Stimulated activated CD4-positive, alpha-beta T cell treated with anti-CD3 and anti-CD28 coated beads, Interleukin-2, amount 100 ng/mL, for 48 hours (primary cell): ENCODE results near the gene POLE3.
"Not testable (repeated sequence)": the region's sequence is repeated elsewhere in the genome, so short reads cannot be mapped to it uniquely, and the experiment has no call there.

ENCODE experiments used
- DNase-seq, 2 donors: peaks; one replicate each; pipeline ENCODE4 v3.0.0-alpha.2; 2020

Gene POLE3

DNA sequence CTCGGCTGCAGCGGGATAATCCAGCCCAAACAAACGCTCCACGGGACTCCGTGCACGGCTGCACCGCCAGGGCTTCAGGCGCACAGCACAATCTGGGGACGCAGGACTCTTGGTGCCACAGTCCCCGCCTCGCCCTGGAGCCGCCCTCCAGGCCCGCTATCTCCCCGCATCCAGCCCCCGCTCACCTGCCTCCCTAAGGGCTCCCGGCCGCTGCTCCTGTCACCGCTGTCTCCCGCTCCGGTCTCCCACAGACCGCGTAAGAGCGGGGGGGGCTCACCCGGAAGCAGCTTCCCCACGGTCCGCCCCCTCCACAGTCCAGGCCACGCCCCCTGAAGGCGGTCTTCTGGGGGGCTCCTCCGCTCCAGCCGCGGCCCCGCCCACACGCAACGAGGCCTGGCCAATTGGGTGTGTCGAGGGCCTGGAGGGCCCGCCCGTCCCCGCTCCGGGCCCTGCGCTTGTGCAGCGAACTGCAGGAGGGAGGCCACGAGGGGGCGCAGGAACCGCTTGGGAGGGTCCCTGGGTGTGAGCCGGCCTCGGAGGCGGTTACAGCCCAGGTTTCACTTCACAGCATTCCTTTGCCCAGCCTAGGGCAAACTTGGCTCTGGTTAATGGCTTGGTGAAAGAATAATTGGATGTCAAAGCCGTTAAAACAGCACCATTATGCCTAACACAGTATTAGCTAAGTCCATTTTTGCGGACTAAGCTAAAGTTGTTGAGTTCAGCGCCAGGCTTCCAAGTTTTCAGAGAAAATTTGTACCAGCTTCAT lies 9.3 kb downstream of the POLE3 start, which contains the start of gene ALAD:
ALAD (minus strand) TSS at position 258 of the 766 bp plus-strand sequence. CDS start 7,725 bp downstream, outside the sequence.
- peak; percentile 99 for DNase-seq

- no peak for DNase-seq
Measured at GRCh38 chr9:113399646-113400200, 10.8 kb downstream of the POLE3 start.

DNA sequence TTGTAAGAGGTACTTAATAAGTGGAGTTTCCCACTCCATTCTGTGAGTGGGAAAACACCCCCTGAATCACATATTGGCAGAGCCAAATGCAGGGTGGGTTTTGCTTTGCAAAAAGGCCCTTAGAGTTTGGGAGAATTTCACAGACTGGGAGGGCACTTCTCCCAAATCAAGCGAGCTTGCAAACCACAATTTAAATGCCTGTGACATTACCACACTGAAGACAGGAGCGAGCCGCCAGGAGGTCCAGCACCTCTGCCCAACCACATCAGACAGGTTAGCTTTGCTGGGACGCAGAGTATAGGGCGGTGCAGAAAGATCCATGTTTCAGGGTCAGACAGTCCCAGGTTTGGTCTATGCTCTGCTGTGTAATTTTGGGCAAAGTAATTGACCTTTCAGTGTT lies 11.7 kb downstream of the POLE3 start:
- no peak for DNase-seq

- no peak for DNase-seq
Measured at GRCh38 chr9:113397203-113397631, 13.3 kb downstream of the POLE3 start.

- no peak for DNase-seq
Measured at GRCh38 chr9:113395000-113395861, 15.2 kb downstream of the POLE3 start.

DNA sequence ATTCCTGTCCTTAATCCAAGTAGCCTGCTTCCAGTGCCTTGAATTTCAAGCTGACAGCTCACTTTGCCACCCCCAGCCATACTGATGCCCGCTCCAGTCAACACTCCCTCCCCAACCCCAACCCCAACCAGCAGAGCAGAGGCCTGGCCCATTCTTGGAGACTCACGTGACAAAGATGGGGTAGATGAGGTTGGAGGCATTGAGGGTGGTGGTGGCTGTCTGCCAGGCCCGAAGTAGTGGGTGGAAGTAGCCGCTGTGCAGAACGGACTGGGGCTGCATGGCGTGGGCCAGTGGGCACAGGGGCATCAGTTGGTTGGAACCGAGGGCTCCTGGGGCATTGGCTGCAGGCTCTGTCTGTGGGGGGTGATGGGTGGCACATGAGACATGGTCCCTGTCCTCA lies 17.2 kb downstream of the POLE3 start:
- DNase-seq: no peak

DNA sequence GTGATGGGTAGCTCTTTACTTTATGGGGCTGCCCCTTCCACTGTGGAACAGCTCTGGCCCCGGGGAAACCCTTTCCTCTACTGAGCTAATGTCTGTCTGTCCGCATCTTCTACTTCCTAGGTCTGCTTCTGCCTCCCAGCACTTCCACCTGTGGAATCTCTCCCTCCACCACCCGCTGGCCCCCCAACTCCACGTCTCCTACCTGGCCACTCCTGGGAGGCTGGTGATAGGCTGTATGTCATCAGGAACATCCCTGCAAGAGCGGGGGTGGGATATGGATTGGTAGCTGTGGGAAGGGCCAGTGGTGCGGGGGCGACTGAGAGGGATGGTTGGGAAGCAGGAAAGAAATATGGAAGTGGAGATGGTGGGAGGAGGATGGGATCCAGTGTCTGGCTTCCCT lies 18.6 kb downstream of the POLE3 start:
- no peak for DNase-seq

- no peak for DNase-seq
Measured at GRCh38 chr9:113390192-113390960, 20.1 kb downstream of the POLE3 start.

GRCh38 chr9:113389451-113389850 lies 21.0 kb downstream of the POLE3 start:
- no peak for DNase-seq

DNA sequence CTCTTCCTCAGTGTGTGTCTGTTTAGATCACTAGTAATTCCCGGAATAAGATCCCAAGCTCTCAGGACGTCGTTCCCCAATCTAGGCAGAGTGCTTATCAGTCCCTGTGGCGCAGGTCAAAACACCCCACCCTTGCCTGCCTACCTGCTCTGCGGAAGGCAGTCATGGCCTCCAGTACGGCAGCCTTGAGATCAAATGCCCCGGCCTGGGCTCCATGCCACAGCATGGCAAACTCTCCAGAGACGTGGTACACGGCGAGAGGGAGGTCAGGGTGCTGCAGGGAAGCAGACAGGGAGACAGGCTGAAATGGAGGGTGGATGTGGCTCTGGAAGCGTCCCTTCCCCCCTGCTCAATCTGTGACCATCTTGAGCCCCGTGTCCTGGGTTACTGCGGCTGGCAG lies 21.6 kb downstream of the POLE3 start:
- DNase-seq: no peak

DNA sequence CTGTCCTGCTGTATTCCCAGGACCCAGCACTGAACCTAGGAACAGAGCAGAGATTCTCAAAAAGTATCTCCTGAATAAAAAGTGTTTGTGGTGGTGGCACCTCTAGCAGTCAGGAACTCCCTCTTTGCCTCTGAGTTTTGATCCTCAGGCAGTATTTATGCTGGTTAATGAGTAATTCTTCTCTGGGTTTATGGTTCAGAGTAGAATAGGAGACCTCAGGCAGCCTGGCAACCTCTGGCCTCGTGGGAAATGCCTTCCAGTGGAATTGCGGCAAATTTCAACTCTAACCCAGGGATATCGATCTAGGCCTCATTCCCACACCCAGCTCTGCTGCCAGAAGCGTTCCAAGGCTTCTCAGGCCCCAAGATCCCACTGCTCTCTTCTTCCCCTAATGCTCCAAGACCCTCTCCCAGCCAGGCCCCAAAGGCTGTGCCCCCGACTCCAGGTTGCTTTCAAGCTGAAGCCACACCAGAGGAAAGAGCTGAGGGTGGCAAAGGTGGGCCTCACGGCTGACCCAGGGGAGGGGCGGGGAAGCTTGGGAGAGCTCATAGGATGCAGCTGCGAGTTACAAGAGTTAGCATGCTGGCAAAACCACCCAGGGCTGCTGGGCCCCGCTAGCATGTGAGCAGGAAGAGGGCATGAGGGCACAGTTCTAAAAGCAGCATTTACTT lies 22.8 kb downstream of the POLE3 start:
- no peak for DNase-seq

DNA sequence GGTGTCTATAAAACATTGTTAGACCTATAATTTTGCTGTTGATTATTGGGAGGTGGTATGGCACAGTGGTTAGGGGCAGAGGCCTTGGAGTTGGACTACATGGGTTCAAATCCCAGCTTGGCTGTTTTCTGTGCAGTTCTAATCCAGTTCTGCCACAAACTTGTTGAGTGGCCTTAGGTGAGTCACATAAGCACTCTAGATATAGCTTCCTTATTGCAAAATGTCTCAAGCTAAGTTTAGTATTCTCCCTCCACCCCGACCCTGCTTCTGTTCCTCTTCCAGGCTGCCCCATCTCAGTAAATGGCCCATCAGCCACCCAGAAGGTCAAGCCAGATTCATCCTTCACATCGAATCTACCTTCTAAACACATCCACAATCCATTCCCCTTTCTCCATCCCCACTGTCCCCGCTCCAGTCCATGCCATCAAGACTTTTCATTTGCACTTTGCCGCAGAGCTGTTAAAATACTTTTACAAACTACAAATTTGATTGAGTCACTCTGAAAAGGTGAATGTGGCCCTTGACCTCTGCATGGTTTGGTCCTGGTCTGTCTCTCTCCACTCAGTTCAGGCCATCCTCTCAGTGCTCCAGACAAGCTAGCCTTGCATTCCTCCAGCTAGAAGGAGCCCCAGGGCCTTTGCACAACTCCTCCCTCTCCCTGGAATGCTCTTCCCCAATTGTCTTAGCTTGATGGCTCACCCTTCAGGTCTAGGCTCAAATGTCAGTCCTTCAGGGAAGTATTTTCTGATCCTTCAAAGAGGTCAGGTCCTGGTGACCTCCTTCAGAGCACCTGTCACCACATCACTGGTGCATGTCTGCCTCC lies 23.7 kb downstream of the POLE3 start:
- DNase-seq: no peak

- DNase-seq: no peak
Measured at GRCh38 chr9:113381909-113382411, 28.5 kb downstream of the POLE3 start.

- not testable (repeated sequence) for DNase-seq
Measured at GRCh38 chr9:113381441-113381840, 29.0 kb downstream of the POLE3 start.

DNA sequence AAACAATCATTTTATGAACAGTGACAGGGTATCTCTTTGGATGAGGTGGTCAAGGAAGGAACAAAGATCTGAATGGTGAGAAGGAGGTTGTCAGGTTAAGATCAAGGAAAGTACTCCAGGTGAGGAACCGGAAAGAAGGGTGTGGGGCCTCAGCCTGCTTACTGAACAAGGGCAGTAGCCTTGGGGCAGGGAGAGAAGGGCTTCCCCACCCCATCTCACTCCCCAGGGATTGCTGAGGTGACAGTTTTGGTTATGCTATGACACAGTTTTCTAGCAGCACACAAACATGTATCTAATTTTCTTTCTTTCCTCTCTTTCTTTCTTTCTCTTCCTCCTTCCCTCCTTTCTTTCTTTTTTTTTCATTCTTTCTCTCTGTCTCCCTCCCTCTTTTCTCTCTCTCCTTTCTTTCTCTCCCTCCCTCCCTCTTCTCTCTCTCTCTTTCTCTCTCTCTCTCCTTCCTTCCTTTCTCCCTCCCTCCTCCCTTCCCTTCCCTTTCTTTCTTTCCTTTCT lies 29.6 kb downstream of the POLE3 start:
- no peak for DNase-seq

DNA sequence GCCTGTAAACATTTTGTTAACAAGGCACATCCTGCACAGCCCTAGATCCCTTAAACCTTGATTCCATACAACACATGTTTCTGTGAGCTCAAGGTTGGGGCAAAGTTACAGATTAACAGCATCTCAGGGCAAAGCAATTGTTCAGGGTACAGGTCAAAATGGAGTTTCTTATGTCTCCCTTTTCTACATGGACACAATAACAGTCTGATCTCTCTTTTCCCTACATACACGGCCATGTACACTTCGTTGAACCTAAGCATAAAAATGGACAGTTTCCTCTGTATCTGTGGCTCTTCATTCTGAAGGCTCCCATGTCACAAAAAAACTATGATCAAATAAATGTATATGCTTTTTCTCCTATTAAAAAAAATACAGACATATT lies 30.7 kb downstream of the POLE3 start:
- not testable (repeated sequence) for DNase-seq

- not testable (repeated sequence) for DNase-seq
Measured at GRCh38 chr9:113379094-113379828, 31.2 kb downstream of the POLE3 start.

- DNase-seq: peak; percentile 56 to 81
Measured at GRCh38 chr9:113376634-113377567, 33.6 kb downstream of the POLE3 start, which contains the start of gene HDHD3. Gene HDHD3, minus strand, starts transcription at chr9:113376986. Its CDS starts 2,632 bp downstream, at chr9:113374354.
